Stimulated activated naive CD8-positive, alpha-beta T cell treated with anti-CD3 and anti-CD28 coated beads, Interleukin-15, amount 100 ng/mL, for 72 hours (primary cell): ENCODE measurements around the gene C4A.

Source experiments
- ATAC-seq: fragments of 150-1000 bp; cut with Tn5 transposase; 2 replicates; pipeline ENCODE4 v1.10.0; 2021; ENCODE audit warnings: mild to moderate bottlenecking, moderate library complexity
- DNase-seq, 2 donors: peaks; one replicate each; pipeline ENCODE4 v3.0.0; 2021 to 2022
- H3K27ac Mint-ChIP-seq, 2 donors: one replicate each; pipeline ENCODE4 v1.8.0; 2022; ENCODE audit warnings: mild to moderate bottlenecking in 2 of 2, mixed read lengths in 2 of 2, moderate library complexity in 2 of 2
- H3K27me3 Mint-ChIP-seq: one replicate; pipeline ENCODE4 v1.8.0; 2022; ENCODE audit warnings: mixed read lengths
- H3K4me1 Mint-ChIP-seq: one replicate; pipeline ENCODE4 v1.8.0; 2022; ENCODE audit warnings: mild to moderate bottlenecking, mixed read lengths
- H3K4me3 Mint-ChIP-seq, 2 donors: one replicate each; pipeline ENCODE4 v1.8.0; 2022; ENCODE audit warnings: mild to moderate bottlenecking in 2 of 2, mixed read lengths in 2 of 2, moderate library complexity in 1 of 2
- H3K9me3 Mint-ChIP-seq, 2 donors: one replicate each; pipeline ENCODE4 v1.8.0; 2022; ENCODE audit warnings: mixed read lengths in 2 of 2

The C4A gene

DNA sequence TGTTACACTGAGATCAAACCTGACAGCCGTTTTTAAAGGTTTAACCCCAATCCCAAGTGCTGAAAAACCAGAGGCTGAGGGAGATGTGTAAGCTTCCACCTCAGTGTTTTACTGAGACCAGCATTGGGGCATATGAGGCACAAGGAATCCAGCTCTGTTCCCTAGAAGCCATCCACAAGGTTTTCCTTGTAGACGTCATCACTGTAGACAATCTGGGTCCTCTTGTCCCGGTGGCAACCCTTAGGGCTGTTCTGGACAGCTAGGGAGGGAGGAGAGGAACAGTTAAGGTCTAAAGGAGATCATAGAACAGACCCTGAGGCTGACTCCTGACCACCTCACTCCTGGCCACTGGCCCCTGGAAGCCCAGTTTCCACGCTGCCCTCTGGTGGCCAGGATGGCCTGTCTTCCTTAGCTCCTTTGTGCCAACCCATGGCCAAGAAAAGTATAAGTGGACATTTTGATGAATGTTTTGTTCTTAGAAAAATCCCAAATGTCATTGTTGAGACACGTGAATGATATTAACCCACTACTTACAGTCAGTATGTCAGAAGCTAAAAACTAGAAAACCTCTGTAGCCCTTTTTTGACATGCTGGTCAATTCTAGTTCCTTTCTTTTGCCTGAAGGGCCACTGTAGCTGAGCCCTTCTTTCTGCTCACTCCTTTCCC lies 29.6 kb upstream of the C4A start:
- Mint-ChIP-seq H3K4me3 (no peak overlapping the region), H3K27me3 (no peaks in the 10 kb centered on the region), H3K9me3 (no peaks in the 10 kb centered on the region), H3K4me1 (peaks cover 4% of the 10 kb centered on the region), H3K27ac (peak overlapping the region in 1 of 2 donors; percentile 34)
- peak in 1 of 2 donors; percentile 25 for DNase-seq
- ATAC-seq = peak; percentile 56

DNA sequence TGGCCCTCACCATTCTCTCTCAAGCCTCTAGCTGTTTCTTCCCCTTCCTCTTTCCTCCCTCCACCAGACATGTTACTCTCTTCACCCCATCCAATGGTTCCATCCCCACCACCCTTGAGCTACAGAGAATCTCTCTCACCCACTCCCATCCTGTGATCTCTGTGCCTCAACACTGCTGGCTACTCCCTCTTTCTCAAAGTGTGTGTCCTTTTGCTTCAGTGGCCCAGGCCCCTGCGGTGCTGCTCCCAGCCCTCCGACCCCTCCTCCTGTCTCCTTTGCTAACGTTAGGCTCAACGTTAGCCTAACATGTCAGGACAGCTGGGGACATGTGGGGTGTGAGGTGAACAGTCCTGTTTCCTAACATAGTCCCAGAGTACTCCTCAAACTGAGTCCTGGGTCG lies 29.0 kb upstream of the C4A start:
- Mint-ChIP-seq H3K4me1 (peaks cover 10% of the 10 kb centered on the region), H3K27ac (peak overlapping the region; percentile 34 to 81), H3K4me3 (no peak overlapping the region), H3K9me3 (no peaks in the 10 kb centered on the region), H3K27me3 (no peaks in the 10 kb centered on the region)
- DNase-seq = no peak
- ATAC-seq = no peak

DNA sequence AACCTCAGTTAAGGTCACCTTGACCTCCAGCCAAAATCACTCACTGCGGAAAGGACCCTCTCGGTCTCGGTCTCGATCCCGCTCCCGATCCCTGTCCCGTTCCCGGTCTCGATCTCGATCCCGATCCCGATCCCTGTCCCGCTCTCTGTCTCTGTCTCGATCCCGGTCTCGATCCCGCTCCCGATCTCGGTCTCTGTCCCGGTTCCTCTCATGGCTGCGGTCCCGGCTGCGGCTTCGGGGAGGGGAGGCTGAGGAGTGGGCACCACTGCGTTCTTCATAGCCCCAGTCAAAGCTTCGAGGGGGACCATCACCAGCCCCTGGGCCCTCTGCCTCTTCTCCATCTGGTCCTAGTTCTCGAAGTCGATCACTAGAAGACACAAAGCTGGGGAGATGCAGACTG lies 27.3 kb upstream of the C4A start:
- ATAC-seq (no peak), DNase-seq (no peak)
- Mint-ChIP-seq H3K9me3 (no peaks in the 10 kb centered on the region), H3K4me1 (peaks cover 17% of the 10 kb centered on the region), H3K27ac (no peak overlapping the region), H3K4me3 (no peak overlapping the region), H3K27me3 (no peaks in the 10 kb centered on the region)

DNA sequence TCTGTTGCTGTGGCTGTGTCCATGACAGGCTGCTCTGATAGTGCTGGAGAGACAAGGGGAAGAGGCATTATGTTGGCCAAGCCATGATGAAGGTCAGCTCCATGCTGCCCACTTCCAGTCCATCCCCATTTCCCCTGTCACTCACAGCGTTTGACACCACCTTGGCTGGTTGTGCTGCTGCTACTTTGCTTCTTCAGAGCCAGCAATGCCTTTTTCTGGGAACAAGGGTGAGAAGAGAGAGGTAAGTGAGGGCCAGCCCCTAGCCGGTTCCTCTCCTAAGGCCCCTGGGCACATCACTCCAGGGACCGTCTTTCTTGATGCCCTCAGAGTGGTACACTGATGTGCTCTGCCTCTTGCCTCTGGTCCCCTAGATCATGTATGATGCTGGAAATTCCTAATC lies 25.1 kb upstream of the C4A start:
- Mint-ChIP-seq H3K4me1 (peaks cover 40% of the 10 kb centered on the region), H3K27ac (no peak overlapping the region), H3K4me3 (peak overlapping the region in 1 of 2 donors; percentile 98), H3K9me3 (no peaks in the 10 kb centered on the region), H3K27me3 (no peaks in the 10 kb centered on the region)
- DNase-seq = no peak
- ATAC-seq = no peak

DNA sequence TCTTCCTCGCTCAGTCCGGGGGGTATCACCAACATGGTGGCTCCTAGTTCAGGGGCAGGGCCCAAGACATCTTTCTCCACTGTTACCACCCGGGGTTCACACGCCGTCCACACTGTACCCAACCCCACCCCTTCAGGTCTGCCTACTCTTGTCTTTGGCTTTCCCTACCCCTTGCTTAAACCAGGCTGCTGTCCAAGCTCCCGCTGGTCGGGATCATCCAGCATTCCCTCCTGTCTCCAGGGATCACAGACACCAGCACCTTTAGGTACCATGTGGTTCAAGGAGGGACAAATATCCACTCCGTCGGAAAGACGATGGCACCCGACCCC lies 23.5 kb upstream of the C4A start:
- Mint-ChIP-seq H3K4me1 (peaks cover 51% of the 10 kb centered on the region), H3K4me3 (peak overlapping the region; percentile 90 to 98), H3K27ac (peak overlapping the region; percentile 86 to 94)

DNA sequence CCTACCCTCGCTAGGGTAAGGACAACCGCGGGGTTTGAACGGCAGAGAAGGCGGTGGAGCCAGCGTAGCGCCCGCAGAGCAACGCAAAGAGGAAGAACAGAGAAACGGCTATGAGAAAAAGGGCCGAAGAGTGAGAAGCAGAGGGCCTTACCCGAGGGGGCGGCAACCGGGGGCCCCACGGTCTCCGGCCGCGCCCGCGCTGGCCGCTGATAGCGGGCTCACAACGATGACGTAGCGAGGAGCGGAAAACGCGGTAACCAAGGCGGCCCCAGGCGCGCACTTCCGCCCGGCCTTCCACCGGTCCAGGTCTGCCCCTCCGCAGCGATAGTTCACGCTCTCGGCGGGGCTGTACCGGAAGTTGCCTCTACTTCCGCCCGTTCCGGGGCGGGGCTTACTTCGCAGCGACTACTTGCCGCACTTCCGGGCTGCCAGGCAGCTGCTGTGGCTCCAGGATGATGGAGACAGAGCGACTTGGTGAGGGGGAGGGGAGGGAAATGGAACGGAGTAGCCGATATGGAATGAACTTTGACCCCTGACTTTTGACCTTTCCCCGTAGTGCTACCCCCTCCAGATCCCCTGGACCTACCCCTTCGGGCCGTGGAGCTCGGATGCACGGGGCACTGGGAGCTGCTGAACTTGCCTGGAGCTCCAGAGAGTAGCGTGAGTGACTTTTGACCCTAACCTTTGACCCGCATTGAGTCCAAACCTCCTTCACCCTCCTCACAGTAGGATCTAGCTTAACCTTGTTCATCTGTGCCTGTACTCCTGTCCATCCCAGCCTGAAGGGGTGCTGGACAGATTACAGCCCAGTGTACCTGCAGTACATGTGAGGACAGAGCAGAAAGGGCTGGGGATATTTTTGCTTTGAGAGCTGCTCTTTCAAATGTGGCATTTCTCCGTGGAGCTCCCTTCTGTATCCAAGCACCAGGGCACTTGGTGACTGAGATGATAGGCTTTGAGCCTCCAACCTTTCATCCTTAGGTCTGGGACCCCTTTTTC lies 22.8 kb upstream of the C4A start, which contains the start of the genes NELFE and SKIC2:
TSS of gene NELFE (minus strand) at position 231 of the 999 bp plus-strand sequence. CDS start 525 bp downstream, outside the sequence.
TSS of gene SKIC2 (plus strand) at position 435 of the 999 bp plus-strand sequence. CDS start at position 453, 18 bp downstream.
- Mint-ChIP-seq H3K27ac (peak within 1 kb of the TSS; percentile 96 to 100), H3K9me3 (no peaks in the 10 kb centered on the region), H3K27me3 (no peaks in the 10 kb centered on the region), H3K4me3 (peak within 1 kb of the TSS; percentile 90 to 98), H3K4me1 (peaks cover 51% of the 10 kb centered on the region)
- ATAC-seq (peak; percentile 99), DNase-seq (peak; percentile 97 to 99)

More for the DNA sequence above, 23.5 kb upstream of the C4A start:
- H3K9me3 Mint-ChIP-seq = no peaks in the 10 kb centered on the region
- DNase-seq = no peak
- H3K27me3 Mint-ChIP-seq = no peaks in the 10 kb centered on the region
- ATAC-seq = no peak

DNA sequence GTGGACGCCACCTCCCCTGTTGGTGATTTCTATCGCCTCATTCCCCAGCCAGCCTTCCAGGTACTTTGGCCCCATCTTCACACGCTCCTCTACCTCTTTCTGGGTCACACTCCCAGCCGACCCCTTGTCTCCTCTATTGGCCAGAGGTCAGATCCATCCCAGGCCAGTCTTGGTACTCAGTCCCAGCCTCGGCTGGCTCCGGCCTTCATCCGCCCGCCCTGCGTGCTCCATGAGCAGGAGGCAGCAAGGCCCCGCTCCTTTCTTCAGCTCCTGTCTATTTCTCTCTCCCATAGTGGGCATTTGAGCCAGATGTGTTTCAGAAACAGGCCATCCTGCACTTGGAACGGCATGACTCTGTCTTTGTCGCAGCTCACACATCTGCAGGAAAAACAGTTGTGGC lies 20.2 kb upstream of the C4A start:
- DNase-seq = no peak
- ATAC-seq = no peak
- H3K27me3 Mint-ChIP-seq = no peaks in the 10 kb centered on the region
- H3K9me3 Mint-ChIP-seq = no peaks in the 10 kb centered on the region
- peak overlapping the region; percentile 1 to 89 for H3K27ac Mint-ChIP-seq
- H3K4me3 Mint-ChIP-seq = no peak overlapping the region
- peaks cover 51% of the 10 kb centered on the region for H3K4me1 Mint-ChIP-seq

DNA sequence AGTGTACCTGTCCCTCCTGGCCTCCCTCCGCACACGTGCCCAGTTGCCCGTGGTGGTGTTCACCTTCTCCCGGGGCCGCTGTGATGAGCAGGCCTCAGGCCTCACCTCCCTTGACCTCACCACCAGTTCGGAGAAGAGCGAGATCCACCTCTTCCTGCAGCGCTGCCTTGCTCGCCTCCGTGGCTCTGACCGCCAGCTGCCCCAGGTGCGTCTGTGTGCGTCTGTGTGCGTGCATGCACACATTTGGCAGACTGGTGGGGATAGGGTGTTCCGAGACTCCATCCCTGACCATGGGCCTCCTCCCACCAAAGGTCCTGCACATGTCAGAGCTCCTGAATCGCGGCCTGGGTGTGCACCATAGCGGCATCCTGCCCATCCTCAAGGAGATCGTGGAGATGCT lies 17.9 kb upstream of the C4A start:
- ATAC-seq = no peak
- no peaks in the 10 kb centered on the region for H3K9me3 Mint-ChIP-seq
- H3K27ac Mint-ChIP-seq = peak overlapping the region in 1 of 2 donors; percentile 79
- DNase-seq = no peak
- H3K4me1 Mint-ChIP-seq = peaks cover 49% of the 10 kb centered on the region
- no peak overlapping the region for H3K4me3 Mint-ChIP-seq
- no peaks in the 10 kb centered on the region for H3K27me3 Mint-ChIP-seq

DNA sequence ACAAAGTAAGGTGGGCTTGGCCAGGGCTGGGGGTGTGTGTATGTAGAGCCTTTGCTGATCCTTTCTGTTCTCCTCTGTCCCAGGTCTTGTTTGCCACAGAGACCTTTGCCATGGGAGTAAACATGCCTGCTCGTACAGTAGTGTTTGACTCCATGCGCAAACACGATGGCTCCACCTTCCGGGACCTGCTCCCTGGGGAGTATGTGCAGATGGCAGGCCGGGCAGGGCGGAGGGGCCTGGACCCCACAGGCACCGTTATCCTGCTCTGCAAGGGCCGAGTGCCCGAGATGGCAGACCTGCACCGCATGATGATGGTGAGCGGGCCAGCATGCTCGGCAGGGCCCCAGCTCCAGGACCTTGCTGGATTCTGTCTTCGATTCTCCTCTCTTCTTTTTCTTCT lies 16.2 kb upstream of the C4A start:
- ATAC-seq (no peak), DNase-seq (no peak)
- Mint-ChIP-seq H3K4me1 (peaks cover 54% of the 10 kb centered on the region), H3K27me3 (no peaks in the 10 kb centered on the region), H3K4me3 (no peak overlapping the region), H3K27ac (no peak overlapping the region), H3K9me3 (no peaks in the 10 kb centered on the region)

DNA sequence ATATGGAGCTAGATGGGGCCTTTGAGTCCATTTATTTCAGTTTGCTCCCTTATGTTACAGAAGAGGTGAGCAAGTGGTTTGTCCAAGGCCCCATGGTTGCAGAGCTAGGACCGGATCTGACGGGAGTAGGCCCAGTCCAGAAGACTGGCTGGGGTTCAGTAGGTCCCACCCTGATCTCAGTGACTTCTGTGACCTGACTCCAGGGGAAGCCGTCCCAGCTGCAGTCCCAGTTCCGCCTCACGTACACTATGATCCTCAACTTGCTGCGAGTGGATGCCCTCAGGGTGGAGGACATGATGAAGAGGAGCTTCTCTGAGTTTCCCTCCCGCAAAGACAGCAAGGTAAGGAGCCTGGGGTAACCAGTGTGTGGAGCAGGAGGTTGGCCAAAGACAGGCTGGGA lies 15.4 kb upstream of the C4A start:
- Mint-ChIP-seq H3K9me3 (no peaks in the 10 kb centered on the region), H3K27me3 (no peaks in the 10 kb centered on the region), H3K4me1 (peaks cover 53% of the 10 kb centered on the region), H3K4me3 (no peak overlapping the region), H3K27ac (peak overlapping the region in 1 of 2 donors; percentile 76)
- ATAC-seq (no peak), DNase-seq (no peak)

DNA sequence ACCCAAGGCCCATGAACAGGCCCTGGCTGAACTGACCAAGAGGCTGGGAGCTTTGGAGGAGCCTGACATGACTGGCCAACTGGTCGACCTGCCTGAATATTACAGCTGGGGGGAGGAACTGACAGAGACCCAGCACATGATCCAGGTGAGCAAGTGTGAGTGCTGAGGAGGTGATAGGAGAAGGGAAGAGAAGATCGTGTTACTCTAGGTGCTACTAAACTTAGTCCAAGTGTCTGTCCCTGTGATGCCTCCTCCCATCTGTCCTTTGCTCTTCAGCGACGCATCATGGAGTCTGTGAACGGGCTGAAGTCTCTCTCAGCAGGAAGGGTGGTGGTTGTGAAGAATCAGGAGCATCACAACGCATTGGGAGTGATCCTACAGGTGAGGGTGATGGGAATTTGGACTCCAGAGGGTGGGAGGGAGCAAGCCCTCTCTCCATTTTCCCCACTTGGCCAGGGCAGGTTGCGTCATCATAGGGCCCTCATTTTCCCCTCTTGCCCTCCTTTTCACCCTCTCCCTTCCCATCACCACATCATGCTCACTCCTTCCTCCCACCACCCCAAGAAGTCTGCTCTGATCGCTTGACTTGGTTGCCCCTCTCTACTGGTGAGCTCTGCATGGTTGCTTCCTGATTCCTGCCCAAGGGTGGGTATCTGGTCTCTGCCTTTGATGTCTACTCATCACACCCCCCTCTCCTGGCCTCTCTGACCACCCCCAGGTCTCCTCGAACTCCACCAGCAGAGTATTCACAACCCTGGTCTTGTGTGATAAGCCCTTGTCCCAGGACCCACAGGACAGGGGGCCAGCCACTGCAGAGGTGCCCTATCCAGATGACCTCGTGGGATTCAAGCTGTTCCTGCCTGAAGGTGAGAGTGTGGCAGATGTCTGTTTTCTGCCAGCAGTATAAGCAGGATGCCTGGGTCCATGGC lies 14.6 kb upstream of the C4A start:
- H3K27ac Mint-ChIP-seq = peak overlapping the region; percentile 75 to 76
- no peak for ATAC-seq
- no peak for DNase-seq
- no peak overlapping the region for H3K4me3 Mint-ChIP-seq
- H3K4me1 Mint-ChIP-seq = peaks cover 45% of the 10 kb centered on the region
- H3K9me3 Mint-ChIP-seq = no peaks in the 10 kb centered on the region
- no peaks in the 10 kb centered on the region for H3K27me3 Mint-ChIP-seq

DNA sequence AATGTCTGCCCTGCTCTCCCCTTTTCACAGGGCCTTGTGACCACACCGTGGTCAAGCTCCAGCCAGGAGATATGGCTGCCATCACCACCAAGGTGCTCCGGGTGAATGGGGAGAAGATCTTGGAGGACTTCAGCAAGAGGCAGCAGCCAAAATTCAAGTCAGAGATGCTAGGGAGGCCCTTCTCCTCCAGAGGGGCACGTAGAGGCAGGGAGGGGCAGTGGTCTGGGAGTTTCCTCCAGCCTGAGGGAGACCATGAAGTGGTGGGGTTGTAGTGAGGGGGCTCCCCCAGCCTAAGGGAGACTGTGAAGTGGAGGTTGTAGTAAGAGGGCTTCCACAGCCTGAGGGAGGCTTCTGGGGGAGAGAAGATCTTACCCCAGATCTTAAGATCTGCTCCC lies 13.9 kb upstream of the C4A start:
- Mint-ChIP-seq H3K27me3 (no peaks in the 10 kb centered on the region), H3K9me3 (no peaks in the 10 kb centered on the region), H3K4me3 (no peak overlapping the region), H3K27ac (peak overlapping the region; percentile 75 to 85), H3K4me1 (peaks cover 47% of the 10 kb centered on the region)
- no peak for DNase-seq
- ATAC-seq = no peak

DNA sequence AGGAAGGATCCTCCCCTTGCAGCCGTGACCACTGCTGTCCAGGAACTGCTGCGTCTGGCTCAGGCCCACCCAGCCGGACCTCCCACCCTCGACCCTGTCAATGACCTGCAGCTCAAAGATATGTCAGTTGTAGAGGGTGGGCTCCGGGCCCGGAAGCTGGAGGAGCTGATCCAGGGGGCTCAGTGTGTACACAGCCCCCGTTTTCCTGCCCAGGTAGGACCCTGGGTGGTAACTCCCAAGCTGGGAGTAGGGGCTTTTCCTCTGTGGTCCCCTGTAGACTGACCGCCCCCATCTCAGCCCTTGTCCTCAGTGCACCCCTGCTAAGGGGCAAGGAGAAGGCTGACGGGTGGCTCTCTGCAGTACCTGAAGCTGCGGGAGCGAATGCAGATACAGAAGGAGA lies 13.5 kb upstream of the C4A start:
- H3K27me3 Mint-ChIP-seq = no peaks in the 10 kb centered on the region
- DNase-seq = no peak
- H3K4me1 Mint-ChIP-seq = peaks cover 48% of the 10 kb centered on the region
- no peak overlapping the region for H3K4me3 Mint-ChIP-seq
- H3K27ac Mint-ChIP-seq = no peak overlapping the region
- ATAC-seq = no peak
- H3K9me3 Mint-ChIP-seq = no peaks in the 10 kb centered on the region

DNA sequence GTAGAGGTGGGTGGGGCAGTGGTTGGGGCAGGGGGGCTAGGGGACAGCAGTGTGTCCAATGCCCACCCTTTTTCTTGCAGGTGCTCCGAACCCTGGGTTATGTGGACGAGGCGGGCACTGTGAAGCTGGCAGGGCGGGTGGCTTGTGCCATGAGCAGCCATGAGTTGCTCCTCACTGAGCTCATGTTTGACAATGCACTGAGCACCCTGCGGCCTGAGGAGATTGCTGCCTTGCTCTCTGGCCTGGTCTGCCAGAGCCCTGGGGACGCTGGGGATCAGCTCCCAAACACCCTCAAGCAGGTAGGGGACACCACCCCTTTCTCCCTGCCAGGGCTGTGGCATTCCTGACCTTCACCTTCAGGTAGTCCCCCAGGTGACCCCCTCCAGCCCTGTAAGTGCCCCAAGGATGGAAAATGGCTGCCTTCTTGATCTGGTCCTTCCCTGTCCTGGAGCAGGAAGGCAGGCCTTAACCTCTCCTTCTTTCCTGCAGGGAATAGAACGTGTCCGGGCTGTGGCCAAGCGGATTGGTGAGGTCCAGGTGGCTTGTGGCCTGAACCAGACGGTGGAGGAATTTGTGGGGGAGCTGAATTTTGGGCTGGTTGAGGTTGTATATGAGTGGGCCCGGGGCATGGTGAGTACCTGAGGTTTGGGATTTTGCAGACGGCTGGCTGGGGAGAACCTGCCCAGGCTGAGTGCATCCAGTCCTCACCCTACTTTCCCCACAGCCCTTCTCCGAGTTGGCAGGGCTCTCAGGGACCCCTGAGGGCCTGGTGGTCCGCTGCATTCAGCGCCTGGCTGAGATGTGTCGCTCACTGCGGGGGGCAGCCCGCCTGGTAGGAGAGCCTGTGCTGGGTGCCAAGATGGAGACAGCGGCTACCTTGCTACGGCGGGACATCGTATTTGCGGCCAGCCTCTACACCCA lies 12.8 kb upstream of the C4A start:
- no peak for DNase-seq
- Mint-ChIP-seq H3K4me3 (peak overlapping the region in 1 of 2 donors; percentile 78), H3K27me3 (no peaks in the 10 kb centered on the region), H3K27ac (no peak overlapping the region), H3K9me3 (no peaks in the 10 kb centered on the region), H3K4me1 (peaks cover 55% of the 10 kb centered on the region)
- ATAC-seq = no peak
